Measurements from ENCODE around the gene ANGPTL8.

- TF ChIP-seq, protein P1, sequence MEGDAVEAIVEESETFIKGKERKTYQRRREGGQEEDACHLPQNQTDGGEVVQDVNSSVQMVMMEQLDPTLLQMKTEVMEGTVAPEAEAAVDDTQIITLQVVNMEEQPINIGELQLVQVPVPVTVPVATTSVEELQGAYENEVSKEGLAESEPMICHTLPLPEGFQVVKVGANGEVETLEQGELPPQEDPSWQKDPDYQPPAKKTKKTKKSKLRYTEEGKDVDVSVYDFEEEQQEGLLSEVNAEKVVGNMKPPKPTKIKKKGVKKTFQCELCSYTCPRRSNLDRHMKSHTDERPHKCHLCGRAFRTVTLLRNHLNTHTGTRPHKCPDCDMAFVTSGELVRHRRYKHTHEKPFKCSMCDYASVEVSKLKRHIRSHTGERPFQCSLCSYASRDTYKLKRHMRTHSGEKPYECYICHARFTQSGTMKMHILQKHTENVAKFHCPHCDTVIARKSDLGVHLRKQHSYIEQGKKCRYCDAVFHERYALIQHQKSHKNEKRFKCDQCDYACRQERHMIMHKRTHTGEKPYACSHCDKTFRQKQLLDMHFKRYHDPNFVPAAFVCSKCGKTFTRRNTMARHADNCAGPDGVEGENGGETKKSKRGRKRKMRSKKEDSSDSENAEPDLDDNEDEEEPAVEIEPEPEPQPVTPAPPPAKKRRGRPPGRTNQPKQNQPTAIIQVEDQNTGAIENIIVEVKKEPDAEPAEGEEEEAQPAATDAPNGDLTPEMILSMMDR (IDR thresholded peaks at IDR 0.05; ENCODE audit: low read depth, low read length, poor library complexity, severe bottlenecking) = no peak
- no peak for TF ChIP-seq EZH2phosphoT487 (IDR thresholded peaks at IDR 0.05; ENCODE audit: borderline replicate concordance, low read length)
Observed at GRCh38 chr19:11226716-11227166, 12.7 kb upstream of the ANGPTL8 start.
